ENCODE data around the gene CNPY1.

Gene CNPY1

GRCh38 chr7:155558961-155559360 lies 12.6 kb upstream of the CNPY1 start:
- no peak for DNase-seq (ENCODE audit: low spot score)

- DNase-seq (ENCODE audit: low spot score): no peak
Measured at GRCh38 chr7:155558351-155558750, 12.0 kb upstream of the CNPY1 start.

GRCh38 chr7:155557778-155558177 lies 11.4 kb upstream of the CNPY1 start:
- no peak for DNase-seq (ENCODE audit: low spot score)

GRCh38 chr7:155556763-155557162 lies 10.4 kb upstream of the CNPY1 start:
- no peak for DNase-seq (ENCODE audit: low spot score)

- no peak for DNase-seq (ENCODE audit: low spot score)
Measured at GRCh38 chr7:155555116-155555695, 8.8 kb upstream of the CNPY1 start.

- DNase-seq (ENCODE audit: low spot score): no peak
Measured at GRCh38 chr7:155553871-155554270, 7.5 kb upstream of the CNPY1 start.

GRCh38 chr7:155551785-155552611 lies 5.6 kb upstream of the CNPY1 start:
- no peak for DNase-seq (ENCODE audit: low spot score)

- no peak for DNase-seq (ENCODE audit: low spot score)
Measured at GRCh38 chr7:155550916-155551315, 4.6 kb upstream of the CNPY1 start.

- no peak for DNase-seq (ENCODE audit: low spot score)
Measured at GRCh38 chr7:155549226-155549625, 2.9 kb upstream of the CNPY1 start.

GRCh38 chr7:155547161-155547791 lies 917 bp upstream of the CNPY1 start:
- no peak for DNase-seq (ENCODE audit: low spot score)

GRCh38 chr7:155545348-155545747 lies 1.0 kb downstream of the CNPY1 start:
- no peak for DNase-seq (ENCODE audit: low spot score)

- no peak for DNase-seq (ENCODE audit: low spot score)
Measured at GRCh38 chr7:155544485-155544884, 1.9 kb downstream of the CNPY1 start.

GRCh38 chr7:155543926-155544325 lies 2.4 kb downstream of the CNPY1 start:
- DNase-seq (ENCODE audit: low spot score): no peak

GRCh38 chr7:155543011-155543876 lies 3.1 kb downstream of the CNPY1 start:
- DNase-seq (ENCODE audit: low spot score): no peak

GRCh38 chr7:155541986-155542675 lies 4.2 kb downstream of the CNPY1 start:
- no peak for DNase-seq (ENCODE audit: low spot score)

- no peak for DNase-seq (ENCODE audit: low spot score)
Measured at GRCh38 chr7:155540553-155540952, 5.8 kb downstream of the CNPY1 start.

- DNase-seq (ENCODE audit: low spot score): no peak
Measured at GRCh38 chr7:155538293-155538692, 8.1 kb downstream of the CNPY1 start.

- DNase-seq (ENCODE audit: low spot score): no peak
Measured at GRCh38 chr7:155536451-155536850, 9.9 kb downstream of the CNPY1 start.

GRCh38 chr7:155534691-155535090 lies 11.7 kb downstream of the CNPY1 start:
- DNase-seq (ENCODE audit: low spot score): no peak

- no peak for DNase-seq (ENCODE audit: low spot score)
Measured at GRCh38 chr7:155533827-155534690, 12.3 kb downstream of the CNPY1 start.

All from RKO (cell line).